ENCODE measurements around the gene POLR2J.
"Not testable (repeated sequence)": the region's sequence is repeated elsewhere in the genome, so short reads cannot be mapped to it uniquely, and the experiment has no call there.

The POLR2J gene

DNA sequence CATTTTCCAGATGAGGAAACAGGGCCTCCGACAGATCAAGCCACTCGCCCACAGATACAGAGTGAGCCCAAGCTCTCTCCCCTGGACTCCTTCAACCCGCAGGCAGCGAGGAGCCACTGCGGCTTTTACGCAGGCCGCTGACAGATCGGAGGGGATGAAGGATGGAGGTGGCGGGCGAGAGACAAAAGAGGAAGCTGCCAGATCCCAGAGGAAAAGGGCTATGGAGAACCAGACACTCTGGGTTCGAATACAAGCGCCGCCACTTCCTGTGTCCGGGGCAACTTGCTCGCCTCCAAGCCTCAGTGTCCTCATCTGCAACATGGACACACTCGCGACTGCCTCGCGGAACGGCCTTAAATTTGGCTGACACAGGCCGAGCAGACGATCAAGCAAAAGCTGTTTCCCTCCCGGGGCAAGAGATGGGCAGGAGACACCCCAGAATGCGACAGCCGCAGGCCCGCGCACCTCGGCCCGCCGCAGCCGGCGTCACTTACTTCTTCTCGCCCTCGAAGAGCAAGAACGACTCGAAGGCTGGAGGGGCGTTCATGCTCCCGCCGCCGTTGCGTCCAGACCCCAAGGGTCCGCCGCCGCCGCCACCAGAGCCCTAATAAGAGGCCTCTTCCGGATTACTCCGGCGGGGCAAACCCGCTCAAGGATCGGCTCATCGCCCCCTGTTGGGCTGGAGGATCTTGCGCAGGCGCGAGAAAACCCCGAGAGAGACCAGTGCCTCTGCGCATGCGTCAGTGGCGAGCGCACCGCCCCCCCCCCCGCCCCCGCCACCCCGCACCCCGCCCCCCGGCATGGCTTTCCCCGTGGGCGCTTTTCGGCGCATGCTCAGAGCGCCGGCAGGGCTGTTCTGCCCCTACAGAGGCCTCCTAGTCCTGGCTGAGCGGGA, at the start of gene POLR2J:
Gene POLR2J, minus strand, starts transcription at position 609 of the 895 bp plus-strand sequence. Its CDS starts 62 bp downstream, at position 547.
- not testable (repeated sequence) for DNase-seq

DNA sequence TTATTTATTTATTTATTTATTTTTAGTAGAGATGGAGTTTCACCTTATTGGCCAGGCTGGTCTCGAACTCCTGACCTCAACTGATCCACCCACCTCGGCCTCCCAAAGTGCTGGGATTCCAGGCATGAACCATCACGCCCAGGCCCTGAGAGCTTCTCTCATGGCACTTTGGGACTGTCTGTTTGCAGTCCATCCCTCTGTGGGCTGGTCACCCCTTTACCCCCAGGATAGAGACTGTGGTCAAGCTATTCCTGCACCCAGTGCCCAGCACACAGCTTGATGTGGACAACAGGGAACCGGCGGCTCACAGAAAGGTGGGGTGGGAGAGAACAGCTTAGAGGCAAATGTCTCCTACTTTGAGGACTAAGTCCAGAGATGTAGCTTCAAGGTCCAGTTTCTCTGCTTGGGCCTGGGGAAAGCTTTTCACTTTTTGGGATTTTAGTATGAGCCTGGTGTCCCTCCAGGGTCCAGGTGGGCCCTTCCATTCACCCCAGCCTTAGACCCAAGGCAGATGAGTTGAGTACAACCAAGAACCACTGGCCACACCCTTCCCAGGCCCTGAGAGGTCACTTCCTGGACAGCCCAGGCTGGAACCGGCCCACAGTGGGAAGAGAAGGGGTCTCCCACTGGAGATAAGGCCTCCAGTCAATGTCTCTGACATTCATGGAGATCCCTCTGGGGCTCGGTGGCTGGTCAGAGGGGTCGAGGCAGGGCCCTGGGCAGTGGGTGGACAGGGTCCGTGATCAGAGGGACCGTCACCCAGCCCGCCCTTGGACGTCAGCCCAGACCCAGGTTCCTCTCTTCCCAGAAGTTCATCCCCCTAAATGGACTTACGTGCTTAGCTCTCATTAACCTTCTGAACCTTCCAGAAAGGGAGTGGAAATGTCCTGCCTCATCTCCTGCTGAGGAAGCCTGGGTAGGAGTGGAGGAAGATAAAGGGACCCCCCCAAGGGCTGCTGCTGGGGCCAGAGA, 49.4 kb upstream of the POLR2J start:
- DNase-seq: not testable (repeated sequence)

DNA sequence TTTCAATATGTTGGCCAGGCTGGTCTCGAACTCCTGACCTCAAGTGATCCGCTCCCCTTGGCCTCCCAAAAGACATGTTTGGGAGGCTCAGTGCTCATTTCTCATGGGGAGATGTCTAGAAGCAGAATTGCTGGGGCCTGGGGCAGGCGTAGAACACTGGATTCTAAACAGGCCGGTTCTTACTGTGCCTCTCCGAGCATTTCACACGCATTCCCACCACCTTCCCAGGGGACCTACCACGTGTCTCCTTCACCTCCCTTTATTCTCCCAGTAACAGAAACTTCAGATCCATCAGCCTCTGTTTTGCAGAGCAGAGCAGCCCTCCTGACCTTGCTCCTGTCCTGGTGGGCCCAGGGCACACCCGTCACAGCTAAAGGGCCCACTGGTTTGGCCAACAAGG, 48.5 kb upstream of the POLR2J start:
- DNase-seq: not testable (repeated sequence)

DNA sequence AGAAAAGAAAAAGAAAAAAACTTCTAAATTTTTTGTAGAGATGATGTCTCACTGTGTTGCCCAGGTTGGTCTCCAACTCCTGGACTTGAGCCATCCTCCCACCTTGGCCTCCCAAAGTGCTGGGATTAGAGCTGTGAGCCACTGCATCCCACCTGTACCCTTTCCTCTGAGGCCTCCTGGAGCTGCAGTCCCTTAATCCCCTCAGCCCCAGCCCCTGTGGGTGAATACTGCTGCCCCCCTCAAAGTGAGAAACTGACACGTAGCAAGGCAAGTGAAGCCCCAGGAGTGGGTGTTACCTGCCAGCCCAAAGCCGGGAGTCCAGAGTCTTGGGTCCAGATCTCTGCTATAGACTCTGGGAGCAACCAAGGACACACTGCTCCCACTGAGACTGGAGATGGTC, 46.1 kb upstream of the POLR2J start:
- not testable (repeated sequence) for DNase-seq

DNA sequence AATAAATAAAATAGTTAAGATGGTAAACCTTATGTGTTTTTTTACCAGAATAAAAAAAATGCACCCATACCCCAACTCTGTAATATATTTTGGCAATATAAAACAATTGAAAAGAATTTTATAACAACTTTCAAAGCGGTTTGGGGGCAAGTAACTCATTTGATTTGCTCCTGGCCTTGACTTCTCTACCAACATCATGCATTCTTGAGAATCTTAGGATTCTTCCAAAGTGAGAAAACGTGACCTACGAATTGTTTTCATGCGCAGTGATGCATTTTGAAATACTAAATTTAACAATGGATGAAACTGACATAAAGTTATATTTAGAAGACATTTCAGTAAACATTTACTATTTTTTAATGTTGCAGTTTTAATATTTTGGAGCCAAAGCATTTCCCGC, 42.1 kb upstream of the POLR2J start:
- DNase-seq: not testable (repeated sequence)

DNA sequence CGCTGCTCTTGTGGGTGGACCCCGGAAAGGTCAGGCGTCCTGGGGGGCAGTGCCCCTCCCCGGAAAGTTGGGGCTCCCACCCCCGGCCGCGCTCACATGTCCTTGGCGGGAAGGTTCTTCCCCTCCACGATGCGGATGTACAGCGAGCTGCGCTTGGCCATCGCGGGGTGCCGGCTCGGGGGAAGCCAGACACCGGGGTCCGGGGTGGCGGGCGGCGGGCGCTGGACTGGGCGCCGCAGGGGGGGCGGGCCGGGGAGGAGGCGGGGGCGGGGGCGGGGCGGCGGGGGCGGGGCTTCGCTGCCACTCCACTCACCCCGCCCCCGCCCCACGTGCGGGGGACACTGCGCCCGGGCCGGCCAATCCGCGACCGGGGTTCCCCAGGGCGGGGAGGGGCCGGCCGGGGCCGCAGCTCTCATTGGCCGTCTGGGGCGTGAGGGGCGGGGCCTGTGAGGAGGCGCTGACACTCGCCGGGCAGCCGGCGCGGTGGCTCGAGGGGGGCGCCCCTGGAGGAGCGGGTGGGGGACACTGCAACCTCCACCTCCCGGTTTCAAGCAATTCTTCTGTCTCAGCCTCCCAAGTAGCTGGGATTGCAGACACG, 38.9 kb upstream of the POLR2J start, which contains the start of gene RASA4B:
Gene RASA4B, minus strand, starts transcription at position 228 of the 598 bp plus-strand sequence. Its CDS starts 67 bp downstream, at position 161.
- DNase-seq: not testable (repeated sequence)

DNA sequence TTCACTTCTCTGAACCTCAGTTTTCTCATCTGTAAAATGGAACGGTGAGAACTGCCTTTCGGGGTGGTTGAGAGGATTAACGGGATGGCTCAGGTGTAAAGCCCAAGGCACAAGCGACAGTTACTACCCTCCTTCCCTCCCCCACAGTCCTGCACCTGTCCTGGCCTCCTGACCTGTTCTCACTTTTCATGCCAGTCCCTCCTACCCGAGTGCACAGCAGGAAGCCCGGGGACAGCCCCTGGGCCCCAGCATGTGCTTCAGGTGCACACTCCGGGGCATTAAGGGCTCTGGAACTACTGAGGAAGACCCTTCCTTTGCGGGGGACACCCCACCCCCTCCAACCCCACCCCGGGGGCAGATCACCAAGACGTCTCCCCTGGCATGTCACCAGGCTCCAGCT, 38.2 kb upstream of the POLR2J start:
- not testable (repeated sequence) for DNase-seq

DNA sequence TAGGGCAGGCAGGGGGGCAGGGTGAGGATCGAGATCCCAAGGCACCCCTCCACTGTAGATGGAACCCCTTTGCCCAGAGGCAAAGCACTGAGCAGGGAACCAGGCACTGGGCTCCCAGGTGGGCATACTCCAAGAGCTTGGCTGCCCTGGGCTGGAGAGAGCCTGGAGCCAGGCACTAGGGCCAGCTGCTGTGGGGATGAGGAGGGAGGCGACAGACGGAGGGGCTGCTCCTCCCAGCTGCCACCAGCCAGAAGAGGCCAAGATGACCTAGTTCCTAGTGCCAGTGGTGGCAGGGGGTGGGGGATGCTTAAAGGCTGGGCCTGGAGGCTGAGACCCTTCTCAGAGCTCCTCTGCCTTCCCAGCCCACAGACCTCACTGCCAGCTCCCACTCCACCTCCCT, 37.2 kb upstream of the POLR2J start:
- not testable (repeated sequence) for DNase-seq

DNA sequence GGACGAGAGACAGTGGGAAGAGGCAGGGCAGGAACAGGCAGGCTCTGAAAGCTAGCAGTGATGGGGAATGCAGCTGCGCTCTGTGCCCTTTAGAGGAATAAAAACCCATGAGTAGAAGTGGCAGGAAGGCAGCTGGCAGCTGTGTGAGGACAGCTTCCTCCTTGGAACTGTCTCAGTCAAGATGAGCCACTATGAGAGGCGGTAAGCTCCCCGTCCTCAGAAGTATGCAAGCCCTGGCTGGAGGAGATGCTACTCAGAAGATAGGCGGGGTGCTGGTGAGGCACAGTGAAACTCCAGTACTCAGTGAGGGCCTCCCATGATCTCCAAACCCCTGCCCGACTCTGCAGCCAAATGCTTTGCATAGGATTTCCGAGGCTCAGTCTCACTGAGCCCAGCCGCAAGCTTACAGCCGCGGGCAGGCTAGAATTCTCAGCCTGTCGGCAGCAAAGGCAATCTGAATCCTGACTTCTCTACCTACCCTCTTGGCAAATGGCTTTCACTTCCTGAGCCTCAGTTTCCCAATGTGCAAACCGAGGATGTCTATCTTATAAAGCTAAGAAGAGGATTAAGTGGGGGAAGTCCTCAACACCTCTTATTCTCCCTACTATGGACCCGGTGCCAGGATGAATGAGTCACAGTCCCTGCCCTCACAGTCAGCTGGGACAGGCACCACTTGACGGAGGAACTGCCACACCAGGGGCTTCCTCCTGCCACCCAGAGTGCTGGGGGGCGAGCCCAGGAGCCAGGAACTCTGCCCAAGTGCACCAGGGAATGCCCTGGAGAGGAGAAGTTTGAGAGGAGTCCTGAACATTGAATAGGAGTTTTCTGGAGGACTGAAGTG, 36.4 kb upstream of the POLR2J start:
- not testable (repeated sequence) for DNase-seq

DNA sequence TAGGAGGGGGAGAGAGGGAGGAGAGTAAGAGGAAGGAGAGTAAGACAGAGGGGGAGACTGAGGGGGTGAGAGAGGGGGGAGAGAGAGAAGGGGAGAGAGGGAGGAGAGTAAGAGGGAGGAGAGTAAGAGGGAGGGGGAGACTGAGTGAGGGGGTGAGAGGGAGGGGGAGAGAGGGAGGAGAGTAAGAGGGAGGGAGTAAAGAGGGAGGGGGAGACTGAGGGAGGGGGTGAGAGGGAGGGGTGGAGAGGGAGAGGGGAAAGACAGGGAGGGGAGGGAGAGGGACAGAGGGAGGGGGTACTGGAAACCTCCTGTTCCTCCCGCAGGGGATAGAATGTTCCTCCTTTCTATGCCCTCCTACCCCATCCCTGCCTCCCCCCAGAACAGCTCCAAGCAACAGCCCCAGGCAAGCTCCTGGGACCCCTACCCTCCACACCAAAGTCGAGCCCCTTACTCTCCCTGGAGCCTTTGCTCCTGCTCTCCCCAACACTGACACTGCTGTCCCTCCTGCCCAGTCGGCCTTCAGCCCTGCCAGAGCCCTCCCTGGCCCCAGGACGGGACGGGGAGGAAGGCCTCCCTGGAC, 34.0 kb upstream of the POLR2J start:
- DNase-seq: not testable (repeated sequence)

DNA sequence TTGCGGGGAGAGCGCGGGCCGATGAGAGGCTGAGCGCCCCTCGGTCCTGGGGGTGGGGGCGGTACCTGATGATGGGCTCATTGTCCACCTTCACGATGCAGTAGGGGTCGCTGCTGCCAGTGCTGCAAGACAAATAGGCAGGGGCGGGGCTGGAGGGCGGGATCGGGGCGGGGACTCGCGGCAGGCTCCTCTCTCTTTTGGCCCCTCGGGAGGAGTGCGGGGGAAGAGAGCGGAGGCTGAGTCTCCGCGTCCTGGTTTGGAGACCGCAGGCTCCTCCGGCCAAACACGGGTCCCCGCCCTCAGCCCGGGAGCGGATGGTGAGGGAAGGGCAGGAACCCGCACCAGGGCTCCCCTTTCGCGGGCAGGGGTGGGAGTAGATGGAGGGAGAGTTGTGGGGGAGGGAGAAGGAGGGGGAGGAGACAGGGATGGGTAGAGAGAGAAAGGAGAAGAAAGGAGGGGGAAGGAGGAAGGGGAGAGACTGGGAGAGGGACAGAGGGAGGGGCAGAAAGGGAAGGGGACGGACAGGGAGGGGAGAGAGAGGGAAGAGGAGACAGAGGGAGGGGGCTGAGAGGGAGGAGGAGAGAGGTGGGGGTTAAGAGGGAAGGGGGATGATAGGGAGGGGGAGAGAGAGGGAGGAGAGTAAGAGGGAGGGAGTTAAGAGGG, 33.3 kb upstream of the POLR2J start:
- DNase-seq: not testable (repeated sequence)

DNA sequence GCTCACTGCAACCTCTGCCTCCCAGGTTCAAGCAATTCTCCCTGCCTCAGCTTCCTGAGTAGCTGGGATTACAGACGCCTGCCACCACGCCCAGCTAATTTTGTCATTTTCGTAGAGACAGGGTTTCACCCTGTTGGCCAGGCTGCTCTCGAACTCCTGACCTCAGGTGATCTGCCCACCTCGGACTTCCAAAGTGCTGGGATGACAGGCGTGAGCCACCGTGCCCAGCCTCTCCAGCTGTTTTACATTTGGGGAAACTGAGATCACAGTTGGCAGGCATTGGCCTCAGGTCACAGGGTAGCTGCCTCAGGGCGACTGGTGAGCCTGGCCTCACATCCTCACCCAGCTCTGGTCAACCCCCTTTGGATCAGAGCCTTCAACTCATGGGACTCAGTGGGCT, 31.9 kb upstream of the POLR2J start:
- DNase-seq: not testable (repeated sequence)

DNA sequence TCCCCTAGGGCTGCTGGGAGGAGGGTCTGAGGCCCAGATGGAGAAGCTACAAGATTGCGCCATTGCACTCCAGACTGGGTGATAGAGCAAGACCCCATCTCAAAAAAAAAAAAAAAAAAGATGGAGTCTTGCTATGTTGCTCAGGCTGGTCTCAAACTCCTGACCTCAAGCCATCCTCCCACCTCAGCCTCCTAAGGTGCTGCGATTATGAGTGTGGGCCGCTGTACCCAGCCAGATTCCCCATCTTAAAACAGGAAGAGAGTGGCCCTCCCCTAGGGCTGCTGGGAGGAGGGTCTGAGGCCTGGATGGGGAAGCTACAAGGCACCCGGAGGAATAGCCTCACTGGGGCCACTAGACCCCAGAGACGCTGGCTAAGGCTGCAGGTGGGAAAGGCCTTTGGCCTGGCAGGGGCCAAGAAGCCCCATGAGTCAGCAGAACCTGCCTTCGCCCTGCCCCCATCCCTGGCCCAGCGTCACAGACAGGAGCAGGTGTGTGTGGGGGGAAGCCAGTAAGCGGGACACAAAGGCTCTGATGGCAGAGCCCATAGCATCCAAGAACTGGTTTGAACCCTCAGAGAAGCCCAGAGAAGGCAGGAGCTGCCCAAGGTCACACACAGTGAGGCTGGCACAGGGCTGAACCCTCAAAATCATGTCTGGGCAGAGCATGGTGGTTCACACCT, 28.8 kb upstream of the POLR2J start:
- DNase-seq: not testable (repeated sequence)

DNA sequence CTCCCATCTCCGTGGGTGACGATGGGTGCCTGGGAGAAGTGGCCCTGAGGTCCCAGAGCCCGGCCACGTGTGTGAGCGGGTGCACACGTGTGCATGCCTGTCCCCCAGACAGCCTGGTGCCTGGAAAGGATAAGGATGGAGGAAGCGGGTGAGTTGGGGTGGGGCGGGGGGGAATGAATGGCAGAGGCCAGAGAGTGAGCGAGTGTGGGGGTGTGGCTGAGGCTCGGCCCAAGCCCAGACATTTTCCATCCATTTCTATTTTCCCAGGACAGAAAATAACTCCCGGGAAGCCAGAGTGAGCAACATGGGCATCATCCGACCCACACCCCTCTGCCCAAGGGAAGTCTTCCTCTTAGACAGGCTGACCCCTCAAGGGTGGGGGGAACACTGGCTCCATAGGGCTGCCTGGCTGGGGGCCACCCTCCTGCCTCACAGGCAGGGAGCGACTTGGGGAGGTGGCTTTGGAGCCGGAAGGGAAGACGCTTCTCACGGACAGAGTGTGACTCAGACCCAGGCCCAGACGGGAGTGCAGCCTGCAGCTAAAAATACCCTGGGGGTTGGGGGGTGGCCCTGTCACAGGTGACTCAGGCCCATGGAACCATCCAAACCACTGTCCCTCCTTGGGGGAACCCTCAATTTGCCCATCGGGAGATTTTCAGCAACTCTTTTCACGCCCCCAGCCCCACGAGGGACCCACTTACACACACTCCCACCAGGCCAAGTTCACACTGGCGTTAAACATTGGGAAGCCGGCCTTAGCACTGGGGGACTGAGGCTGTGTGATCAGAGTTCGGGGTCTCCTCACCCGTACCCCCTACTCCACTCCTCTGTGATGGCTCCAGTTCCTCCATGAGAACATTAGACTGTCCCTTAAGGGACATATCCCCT, 26.8 kb upstream of the POLR2J start:
- DNase-seq: not testable (repeated sequence)

DNA sequence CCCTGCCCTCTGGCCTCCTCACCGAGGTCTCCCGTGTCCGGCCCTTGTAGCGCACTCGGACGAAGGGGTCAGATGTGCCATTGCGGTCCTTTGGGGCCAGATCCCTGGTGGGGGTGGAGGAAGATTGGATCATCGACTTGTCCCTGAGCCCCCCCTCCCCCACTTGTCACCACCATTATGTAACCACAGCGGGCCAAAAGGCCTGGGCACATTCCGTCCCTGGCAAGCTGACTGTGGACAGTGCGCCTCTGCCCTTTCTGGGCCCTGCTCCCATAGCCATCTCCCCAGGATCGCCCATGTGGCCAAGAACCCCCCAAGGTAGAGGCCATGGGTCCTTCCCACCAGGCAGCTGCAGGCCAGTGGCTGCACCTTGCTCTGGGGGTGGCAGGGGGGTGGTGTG, 24.4 kb upstream of the POLR2J start:
- DNase-seq: not testable (repeated sequence)

DNA sequence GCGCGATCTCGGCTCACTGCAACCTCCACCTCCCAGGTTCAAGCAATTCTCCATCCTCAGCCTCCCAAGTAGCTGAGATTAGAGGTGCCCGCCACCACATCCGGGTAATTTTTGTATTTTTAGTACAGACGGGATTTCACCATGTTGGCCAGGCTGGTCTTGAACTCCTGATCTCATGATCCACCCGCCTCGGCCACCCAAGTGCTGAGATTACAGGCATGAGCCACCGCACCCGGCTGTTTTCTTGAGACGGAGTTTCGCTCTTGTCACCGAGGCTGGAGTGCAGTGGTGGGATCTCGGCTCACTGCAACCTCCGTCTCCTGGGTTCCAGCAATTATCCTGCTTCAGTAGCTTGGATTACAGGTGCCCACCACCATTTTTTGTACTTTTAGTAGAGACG, 19.6 kb upstream of the POLR2J start:
- DNase-seq: not testable (repeated sequence)

DNA sequence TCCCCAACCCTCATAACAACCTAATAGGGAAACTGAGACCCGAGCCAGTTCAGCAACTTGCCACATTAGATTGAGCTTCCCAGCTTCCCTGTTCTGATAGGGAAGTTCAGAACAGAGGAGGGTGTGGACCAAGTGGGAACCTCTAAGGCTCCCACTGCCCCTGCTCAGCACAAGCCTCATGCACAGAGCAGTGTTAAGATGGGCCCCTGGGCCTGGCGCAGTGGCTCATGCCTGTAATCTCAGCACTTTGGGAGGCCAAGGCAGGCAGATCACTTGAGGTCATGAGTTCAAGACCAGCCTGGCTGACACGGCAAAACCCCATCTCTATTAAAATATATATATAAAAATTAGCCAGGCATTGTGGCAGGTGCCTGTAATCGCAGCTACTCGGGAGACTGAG, 18.6 kb upstream of the POLR2J start:
- DNase-seq: not testable (repeated sequence)

DNA sequence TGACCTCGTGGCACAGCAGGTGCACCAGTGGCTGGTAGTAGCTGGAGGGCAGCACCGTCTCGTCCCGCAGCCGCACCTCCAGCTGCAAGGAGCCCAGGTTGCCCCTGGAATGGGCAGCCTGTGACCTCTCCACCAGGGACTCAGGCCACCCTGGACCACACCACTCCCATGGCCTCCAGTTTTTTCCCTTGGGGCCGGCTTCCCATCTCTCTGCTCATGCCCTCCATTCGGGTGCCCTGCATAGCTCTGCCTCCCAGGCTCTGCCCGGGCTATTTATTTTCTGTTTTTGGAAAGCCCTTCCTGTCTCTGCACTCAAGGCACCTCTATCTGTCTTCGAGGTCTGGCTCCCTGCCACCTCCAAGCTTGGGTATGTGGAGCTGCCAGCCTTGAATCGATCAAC, 18.1 kb upstream of the POLR2J start:
- DNase-seq: not testable (repeated sequence)

Measured in NCI-H1105 (cell line).